PFSK-1 (cell line): ENCODE results near the gene ACBD3.

ENCODE experiments used
- FOXP2 ChIP-seq: optimal IDR thresholded peaks from 2 replicates; pipeline ENCODE3; 2011; ENCODE audit warnings: borderline replicate concordance, control low read depth, inconsistent platforms; ENCODE audit not compliant: insufficient read depth; ENCODE audit errors: extremely low read length, extremely low read depth
- POLR2AphosphoS5 ChIP-seq: IDR thresholded peaks from 2 replicates; pipeline ENCODE4 v1.6.1; 2012; ENCODE audit warnings: low read depth, mild to moderate bottlenecking, control low read depth, low read length, moderate library complexity
- REST ChIP-seq, 2 experiments: IDR thresholded peaks; 2 replicates each; pipeline versions ENCODE4 v1.6.1 to v1.8.0; 2011 to 2012; ENCODE audit warnings: low read depth in 2 of 2, low read length in 2 of 2, control low read depth in 1 of 2, inconsistent platforms in 1 of 2, mild to moderate bottlenecking in 1 of 2, moderate library complexity in 1 of 2; ENCODE audit not compliant: insufficient read depth in 1 of 2
- SIN3A ChIP-seq: IDR thresholded peaks from 2 replicates; pipeline ENCODE4 v1.6.1; 2012; ENCODE audit warnings: mild to moderate bottlenecking, low read length, moderate library complexity, borderline replicate concordance; ENCODE audit not compliant: insufficient read depth
- TAF1 ChIP-seq: IDR thresholded peaks from 2 replicates; pipeline ENCODE4 v1.6.1; 2012; ENCODE audit warnings: low read length, control low read depth, borderline replicate concordance; ENCODE audit not compliant: insufficient read depth

ACBD3 gene

GRCh38 chr1:226187019-226187322 is 430 bp upstream of the ACBD3 start:
- no peak for TF ChIP-seq SIN3A
- TF ChIP-seq TAF1 = no peak
- no peak for TF ChIP-seq REST (IDR thresholded peaks at IDR 0.05; ENCODE audit: insufficient read depth in 1 of 2, low read depth in 2 of 2, low read length in 2 of 2)

GRCh38 chr1:226185141-226186036 is 1.2 kb downstream of the ACBD3 start:
- TF ChIP-seq SIN3A (no peak), FOXP2 (no peak), REST (IDR thresholded peaks at IDR 0.05; ENCODE audit: insufficient read depth in 1 of 2, low read depth in 2 of 2, low read length in 2 of 2) (no peak)

- no peak for TF ChIP-seq POLR2AphosphoS5
- no peak for TF ChIP-seq SIN3A
- no peak for TF ChIP-seq REST (IDR thresholded peaks at IDR 0.05; ENCODE audit: insufficient read depth in 1 of 2, low read depth in 2 of 2, low read length in 2 of 2)
- TF ChIP-seq FOXP2 = no peak
- TF ChIP-seq TAF1 = no peak
These were observed 4.4 kb downstream of the ACBD3 start for GRCh38 chr1:226181996-226182714.

- TF ChIP-seq SIN3A (no peak), REST (IDR thresholded peaks at IDR 0.05; ENCODE audit: insufficient read depth in 1 of 2, low read depth in 2 of 2, low read length in 2 of 2) (no peak)
These were observed 9.7 kb downstream of the ACBD3 start for GRCh38 chr1:226176870-226177269.

- TF ChIP-seq FOXP2 (no peak), SIN3A (no peak), POLR2AphosphoS5 (no peak), TAF1 (no peak), REST (IDR thresholded peaks at IDR 0.05; ENCODE audit: insufficient read depth in 1 of 2, low read depth in 2 of 2, low read length in 2 of 2) (no peak)
These were observed 14.0 kb downstream of the ACBD3 start for GRCh38 chr1:226172589-226172988.
